Retinal pigment epithelial cell (primary cell): ENCODE measurements around the gene CNOT1.
"Not testable (repeated sequence)": the region's sequence is repeated elsewhere in the genome, so short reads cannot be mapped to it uniquely, and the experiment has no call there.

Source experiments
- DNase-seq: peaks from one replicate; pipeline ENCODE4 v3.0.0-alpha.2; 2010; ENCODE audit warnings: low read depth
- H3K4me3 ChIP-seq: 2 replicates; pipeline ENCODE4 v1.5.1; 2011; ENCODE audit warnings: mild to moderate bottlenecking, low read length, control low read depth, moderate library complexity
- TF ChIP-seq, protein P1 (sequence below): conservative IDR thresholded peaks from 2 replicates; pipeline ENCODE4 v1.5.1; 2011; ENCODE audit warnings: low read depth, low read length, control low read depth, inconsistent platforms

CNOT1 gene

GRCh38 chr16:58577141-58577540 is 52.5 kb downstream of the CNOT1 start:
- H3K4me3 ChIP-seq = no peak overlapping the region
- TF ChIP-seq, protein P1, sequence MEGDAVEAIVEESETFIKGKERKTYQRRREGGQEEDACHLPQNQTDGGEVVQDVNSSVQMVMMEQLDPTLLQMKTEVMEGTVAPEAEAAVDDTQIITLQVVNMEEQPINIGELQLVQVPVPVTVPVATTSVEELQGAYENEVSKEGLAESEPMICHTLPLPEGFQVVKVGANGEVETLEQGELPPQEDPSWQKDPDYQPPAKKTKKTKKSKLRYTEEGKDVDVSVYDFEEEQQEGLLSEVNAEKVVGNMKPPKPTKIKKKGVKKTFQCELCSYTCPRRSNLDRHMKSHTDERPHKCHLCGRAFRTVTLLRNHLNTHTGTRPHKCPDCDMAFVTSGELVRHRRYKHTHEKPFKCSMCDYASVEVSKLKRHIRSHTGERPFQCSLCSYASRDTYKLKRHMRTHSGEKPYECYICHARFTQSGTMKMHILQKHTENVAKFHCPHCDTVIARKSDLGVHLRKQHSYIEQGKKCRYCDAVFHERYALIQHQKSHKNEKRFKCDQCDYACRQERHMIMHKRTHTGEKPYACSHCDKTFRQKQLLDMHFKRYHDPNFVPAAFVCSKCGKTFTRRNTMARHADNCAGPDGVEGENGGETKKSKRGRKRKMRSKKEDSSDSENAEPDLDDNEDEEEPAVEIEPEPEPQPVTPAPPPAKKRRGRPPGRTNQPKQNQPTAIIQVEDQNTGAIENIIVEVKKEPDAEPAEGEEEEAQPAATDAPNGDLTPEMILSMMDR = no peak
- DNase-seq = no peak

DNA sequence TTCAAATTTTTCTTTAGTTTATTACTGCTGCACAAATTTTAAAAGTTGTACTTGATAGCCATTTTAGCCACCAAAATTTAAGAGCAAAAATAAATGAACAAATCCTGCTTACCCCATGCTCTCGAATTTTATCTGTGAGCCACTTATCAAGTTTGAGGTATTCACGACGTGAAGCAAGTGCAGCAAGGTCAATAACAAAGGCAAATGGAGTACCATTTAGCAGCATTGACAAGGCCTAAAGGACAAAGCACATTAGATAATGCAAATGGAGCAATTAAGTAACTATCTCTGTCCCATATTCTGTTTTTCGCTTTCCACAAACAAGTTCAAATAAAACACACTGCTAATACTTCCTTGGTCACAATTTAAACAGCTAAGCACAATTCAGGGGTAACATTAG is 54.7 kb downstream of the CNOT1 start:
- no peak overlapping the region for H3K4me3 ChIP-seq
- TF ChIP-seq, protein P1 = no peak
- no peak for DNase-seq

- H3K4me3 ChIP-seq, DNase-seq: not testable (repeated sequence)
Observed at GRCh38 chr16:58565697-58566096, 63.9 kb downstream of the CNOT1 start.

DNA sequence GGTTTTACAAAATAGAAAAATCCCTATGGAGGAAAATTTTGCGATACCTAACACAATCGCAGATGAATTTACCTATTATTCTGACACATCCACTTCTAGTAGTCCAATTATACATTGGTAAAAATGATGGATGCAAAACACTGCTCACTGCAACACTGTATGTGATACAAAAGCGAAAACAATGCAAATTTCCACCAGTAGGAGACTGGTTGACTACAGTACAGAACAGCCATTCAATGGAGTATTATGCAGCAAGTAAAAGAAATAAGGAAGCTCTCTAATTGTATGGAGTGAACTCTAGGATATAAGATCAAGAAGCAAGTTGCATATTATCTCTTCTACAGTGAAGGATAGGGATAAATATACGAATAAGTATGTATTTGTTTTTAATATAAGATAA is 65.9 kb downstream of the CNOT1 start:
- no peak for DNase-seq
- TF ChIP-seq, protein P1 = no peak
- no peak overlapping the region for H3K4me3 ChIP-seq

DNA sequence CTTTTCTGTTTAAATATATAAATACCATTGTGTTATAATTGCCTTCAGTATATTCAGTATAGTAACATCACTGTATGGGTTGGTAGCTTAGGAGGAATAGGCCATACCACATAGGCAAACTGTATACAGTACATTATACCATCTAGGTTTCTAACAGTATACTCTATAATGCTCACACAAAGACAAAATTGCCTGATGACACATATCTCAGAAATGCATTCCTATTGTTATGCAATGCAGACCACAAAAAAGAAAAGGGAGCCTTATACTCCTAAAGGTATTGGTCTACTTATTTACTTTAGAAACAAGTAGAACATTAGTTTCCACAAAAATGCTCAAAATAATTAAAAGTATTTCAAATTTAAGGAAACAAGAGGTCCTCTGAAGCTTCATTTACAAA is 66.4 kb downstream of the CNOT1 start:
- TF ChIP-seq, protein P1 = no peak
- no peak for DNase-seq
- H3K4me3 ChIP-seq = no peak overlapping the region

DNA sequence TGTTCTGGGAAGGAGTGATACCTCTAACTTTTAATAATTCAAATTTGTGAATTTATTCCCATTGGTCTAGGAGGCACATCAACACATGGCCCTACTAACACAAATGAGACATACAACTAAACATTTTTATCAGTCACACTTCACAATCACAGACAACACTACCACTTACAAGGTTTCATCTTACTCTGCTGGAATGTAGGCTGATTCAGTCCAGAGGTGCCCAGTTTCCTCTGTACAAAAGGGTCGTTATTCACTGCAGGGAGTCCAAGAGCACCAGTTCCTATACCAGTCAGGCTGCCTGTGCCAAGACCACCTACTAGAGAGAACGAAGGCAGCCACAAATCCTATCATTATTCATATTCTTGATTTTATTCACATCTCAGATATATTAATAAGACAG is 72.9 kb downstream of the CNOT1 start:
- no peak for DNase-seq
- H3K4me3 ChIP-seq = no peak overlapping the region
- TF ChIP-seq, protein P1 = no peak

- no peak overlapping the region for H3K4me3 ChIP-seq
- no peak for DNase-seq
- TF ChIP-seq, protein P1 = no peak
Observed at GRCh38 chr16:58551496-58551895, 78.1 kb downstream of the CNOT1 start.

GRCh38 chr16:58548378-58548777 is 81.2 kb downstream of the CNOT1 start:
- no peak for DNase-seq
- TF ChIP-seq, protein P1 = no peak
- no peak overlapping the region for H3K4me3 ChIP-seq
